Ascending aorta (tissue), 2 donors: ENCODE results near the gene SUPT16H. TPM values are rescaled to one million over a fixed set of nuclear protein-coding genes. Genes with fewer than 3 reads are reported as not detected.

ENCODE experiments used
- DNase-seq, 2 donors: peaks; one replicate each; pipeline ENCODE4 v3.0.0-alpha.2; 2019; ENCODE audit warnings: low spot score in 2 of 2
- H3K27ac ChIP-seq, 2 donors: fragments of 200-600 bp; sonication (generic); one replicate each; pipeline ENCODE4 v1.5.1; 2016 to 2017; ENCODE audit warnings: mild to moderate bottlenecking in 1 of 2
- H3K27me3 ChIP-seq: fragments of 200-600 bp; sonication (generic); one replicate; pipeline ENCODE4 v1.5.1; 2017
- H3K36me3 ChIP-seq, 2 donors: fragments of 200-600 bp; sonication (generic); one replicate each; pipeline ENCODE4 v1.5.1; 2016
- H3K4me1 ChIP-seq, 2 donors: fragments of 200-600 bp; sonication (generic); one replicate each; pipeline ENCODE4 v1.5.1; 2016 to 2017; ENCODE audit warnings: mild to moderate bottlenecking in 1 of 2
- H3K4me3 ChIP-seq, 2 donors: fragments of 200-600 bp; sonication (generic); one replicate each; pipeline ENCODE4 v1.5.1; 2016 to 2017; ENCODE audit warnings: mild to moderate bottlenecking in 1 of 2
- H3K9me3 ChIP-seq, 2 donors: fragments of 200-600 bp; sonication (generic); one replicate each; pipeline ENCODE4 v1.5.1; 2016
- intact Hi-C: fragments of 100-400 bp; cut with DNase I; formaldehyde crosslinking; loops from one replicate; pipeline ENCODE4 v1.15.1; 2023
- total RNA-seq: library from RNA; depleted of rRNA; stranded (reverse); fragments of >200 nt; gene quantifications from one replicate; pipeline ENCODE4 v1.1.0, GENCODE V29; 2016
- TF ChIP-seq, protein P1 (sequence below), 3 experiments: fragments of 200-600 bp in 2 of 3; fragments of 450-650 bp in 1 of 3; sonication (generic) in 2 of 3; IDR thresholded peaks; one replicate each; pipeline ENCODE4 v1.5.1; 2016 to 2019; ENCODE audit warnings: antibody characterized with exemption in 3 of 3, mild to moderate bottlenecking in 1 of 3, moderate library complexity in 1 of 3

The SUPT16H gene
- total RNA-seq, 1 donor from 2014 or later: 13.5 TPM

DNA sequence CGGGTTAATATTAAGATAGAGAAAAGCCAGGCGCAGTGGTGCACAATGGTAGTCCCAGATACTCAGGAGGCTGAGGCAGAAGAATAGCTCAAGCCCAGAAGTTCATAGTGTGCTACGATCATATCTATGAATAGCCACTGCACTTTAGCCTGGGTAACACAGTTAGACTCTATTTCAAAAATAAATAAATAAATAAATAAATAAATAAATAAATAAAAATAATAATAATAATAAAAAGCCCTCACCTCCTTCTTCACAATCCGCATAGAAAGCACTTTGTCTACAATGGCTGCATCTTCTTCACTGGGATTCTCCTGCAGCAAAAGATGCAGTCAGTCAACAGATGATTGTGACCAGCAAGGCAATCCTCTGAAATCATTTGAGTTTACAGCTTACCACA, 31.5 kb upstream of the SUPT16H start:
- intact Hi-C loops: no loop called here
- H3K27me3 ChIP-seq: no peaks in the 10 kb centered on the region
- no peak overlapping the region for H3K27ac ChIP-seq
- peaks cover 69 to 83% of the 10 kb centered on the region in 2 donors for H3K36me3 ChIP-seq
- H3K4me1 ChIP-seq: no peaks in the 10 kb centered on the region
- H3K4me3 ChIP-seq: no peak overlapping the region
- no peak for DNase-seq
- H3K9me3 ChIP-seq: no peaks in the 10 kb centered on the region
- TF ChIP-seq, protein P1, sequence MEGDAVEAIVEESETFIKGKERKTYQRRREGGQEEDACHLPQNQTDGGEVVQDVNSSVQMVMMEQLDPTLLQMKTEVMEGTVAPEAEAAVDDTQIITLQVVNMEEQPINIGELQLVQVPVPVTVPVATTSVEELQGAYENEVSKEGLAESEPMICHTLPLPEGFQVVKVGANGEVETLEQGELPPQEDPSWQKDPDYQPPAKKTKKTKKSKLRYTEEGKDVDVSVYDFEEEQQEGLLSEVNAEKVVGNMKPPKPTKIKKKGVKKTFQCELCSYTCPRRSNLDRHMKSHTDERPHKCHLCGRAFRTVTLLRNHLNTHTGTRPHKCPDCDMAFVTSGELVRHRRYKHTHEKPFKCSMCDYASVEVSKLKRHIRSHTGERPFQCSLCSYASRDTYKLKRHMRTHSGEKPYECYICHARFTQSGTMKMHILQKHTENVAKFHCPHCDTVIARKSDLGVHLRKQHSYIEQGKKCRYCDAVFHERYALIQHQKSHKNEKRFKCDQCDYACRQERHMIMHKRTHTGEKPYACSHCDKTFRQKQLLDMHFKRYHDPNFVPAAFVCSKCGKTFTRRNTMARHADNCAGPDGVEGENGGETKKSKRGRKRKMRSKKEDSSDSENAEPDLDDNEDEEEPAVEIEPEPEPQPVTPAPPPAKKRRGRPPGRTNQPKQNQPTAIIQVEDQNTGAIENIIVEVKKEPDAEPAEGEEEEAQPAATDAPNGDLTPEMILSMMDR (IDR thresholded peaks at IDR 0.05): no peak

DNA sequence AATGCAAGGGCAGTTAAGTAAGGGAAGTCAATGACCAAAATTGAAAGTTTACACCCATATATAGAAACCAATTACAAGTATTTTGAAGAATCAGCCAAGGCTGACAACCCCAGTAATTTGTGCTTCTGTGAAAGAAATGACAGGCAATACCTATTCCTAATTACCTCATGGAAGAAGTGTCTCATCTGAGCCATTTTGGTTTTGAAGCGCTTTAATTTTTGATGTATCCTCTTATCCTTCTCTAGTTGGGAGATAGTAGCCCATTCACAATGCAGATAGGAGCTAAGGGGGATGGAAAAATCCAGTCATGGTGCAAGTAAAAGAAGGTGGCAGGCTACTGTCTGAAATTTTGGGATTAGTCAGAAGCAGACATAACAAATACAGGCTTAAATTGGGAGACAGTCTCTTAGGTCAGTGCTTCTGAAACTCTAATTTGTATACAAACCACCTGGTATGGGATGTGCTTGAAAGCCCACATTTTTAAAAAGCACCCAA, 30.4 kb upstream of the SUPT16H start:
- intact Hi-C loops: no loop called here
- Histone ChIP-seq H3K27me3 (no peaks in the 10 kb centered on the region), H3K27ac (no peak overlapping the region), H3K4me1 (no peaks in the 10 kb centered on the region), H3K36me3 (peaks cover 69 to 83% of the 10 kb centered on the region in 2 donors), H3K9me3 (no peaks in the 10 kb centered on the region), H3K4me3 (no peak overlapping the region)
- TF ChIP-seq, protein P1 (IDR thresholded peaks at IDR 0.05): no peak
- DNase-seq: no peak

DNA sequence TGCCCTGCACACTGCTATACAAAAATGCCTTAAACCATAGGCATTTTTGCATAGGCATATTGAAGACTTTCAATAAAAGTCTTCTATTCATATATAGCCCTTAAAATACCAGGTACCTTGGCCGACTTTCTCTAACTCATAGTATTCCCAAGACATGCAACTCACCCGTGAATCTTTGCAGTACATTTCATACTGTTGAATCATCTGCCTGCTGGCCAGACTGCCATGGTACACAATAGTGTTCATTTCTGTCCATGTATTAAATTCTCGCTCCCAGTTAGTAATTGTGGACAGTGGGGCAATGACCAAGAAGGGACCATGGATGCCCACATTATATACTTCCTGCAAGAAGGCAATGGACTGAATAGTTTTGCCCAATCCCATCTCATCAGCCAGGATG, 24.3 kb upstream of the SUPT16H start:
- TF ChIP-seq, protein P1 (IDR thresholded peaks at IDR 0.05): no peak
- intact Hi-C loops: no loop called here
- Histone ChIP-seq H3K36me3 (peaks cover 91 to 100% of the 10 kb centered on the region in 2 donors), H3K4me3 (no peak overlapping the region), H3K4me1 (no peaks in the 10 kb centered on the region), H3K27ac (no peak overlapping the region), H3K9me3 (no peaks in the 10 kb centered on the region), H3K27me3 (no peaks in the 10 kb centered on the region)
- no peak for DNase-seq

DNA sequence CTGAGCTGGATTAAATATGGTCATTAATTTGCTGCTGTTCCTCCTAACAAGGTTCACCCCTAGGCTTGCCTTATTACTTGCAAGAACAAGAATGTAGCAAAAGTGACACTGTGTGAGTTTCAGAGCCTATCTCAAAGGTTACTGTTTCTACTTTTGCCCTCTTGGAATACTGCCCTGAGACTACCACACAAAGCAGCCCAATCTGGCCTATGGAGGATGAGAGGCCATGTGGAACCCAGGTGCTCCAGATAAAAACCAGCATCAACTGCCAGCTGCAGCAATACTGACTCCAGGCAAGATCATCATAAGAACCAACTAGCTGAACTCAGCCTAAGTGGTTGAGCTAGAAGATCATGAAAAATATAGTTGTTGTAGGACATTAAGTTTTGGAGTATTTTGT, 22.4 kb upstream of the SUPT16H start:
- intact Hi-C loops: no loop called here
- Histone ChIP-seq H3K27me3 (no peaks in the 10 kb centered on the region), H3K36me3 (peaks cover 91 to 100% of the 10 kb centered on the region in 2 donors), H3K4me1 (no peaks in the 10 kb centered on the region), H3K27ac (no peak overlapping the region), H3K4me3 (no peak overlapping the region), H3K9me3 (no peaks in the 10 kb centered on the region)
- DNase-seq: no peak
- TF ChIP-seq, protein P1 (IDR thresholded peaks at IDR 0.05): no peak

DNA sequence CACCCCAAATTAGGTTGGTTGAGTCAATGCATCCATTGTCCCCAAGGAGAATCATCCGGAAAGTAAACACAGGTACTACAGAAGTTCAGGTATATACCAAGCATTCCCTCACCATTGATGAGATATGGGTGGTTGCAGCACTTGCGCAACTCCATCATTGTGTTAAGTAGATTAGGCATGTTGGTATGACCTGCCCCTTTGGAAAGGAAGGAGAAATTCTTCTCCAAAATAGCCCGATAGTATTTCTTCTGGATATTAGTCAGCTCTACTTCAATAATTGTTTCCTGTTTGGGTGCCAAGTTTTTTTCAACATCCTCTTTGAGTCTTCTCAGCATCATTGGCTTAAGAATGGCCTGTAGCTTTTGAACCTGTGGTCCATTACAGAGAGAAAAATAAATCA, 21.3 kb upstream of the SUPT16H start:
- intact Hi-C loops: no loop called here
- no peak overlapping the region for H3K4me3 ChIP-seq
- no peaks in the 10 kb centered on the region for H3K9me3 ChIP-seq
- TF ChIP-seq, protein P1 (IDR thresholded peaks at IDR 0.05): no peak
- no peaks in the 10 kb centered on the region for H3K4me1 ChIP-seq
- H3K27me3 ChIP-seq: no peaks in the 10 kb centered on the region
- H3K36me3 ChIP-seq: peaks cover 98 to 100% of the 10 kb centered on the region in 2 donors
- H3K27ac ChIP-seq: no peak overlapping the region
- no peak for DNase-seq

DNA sequence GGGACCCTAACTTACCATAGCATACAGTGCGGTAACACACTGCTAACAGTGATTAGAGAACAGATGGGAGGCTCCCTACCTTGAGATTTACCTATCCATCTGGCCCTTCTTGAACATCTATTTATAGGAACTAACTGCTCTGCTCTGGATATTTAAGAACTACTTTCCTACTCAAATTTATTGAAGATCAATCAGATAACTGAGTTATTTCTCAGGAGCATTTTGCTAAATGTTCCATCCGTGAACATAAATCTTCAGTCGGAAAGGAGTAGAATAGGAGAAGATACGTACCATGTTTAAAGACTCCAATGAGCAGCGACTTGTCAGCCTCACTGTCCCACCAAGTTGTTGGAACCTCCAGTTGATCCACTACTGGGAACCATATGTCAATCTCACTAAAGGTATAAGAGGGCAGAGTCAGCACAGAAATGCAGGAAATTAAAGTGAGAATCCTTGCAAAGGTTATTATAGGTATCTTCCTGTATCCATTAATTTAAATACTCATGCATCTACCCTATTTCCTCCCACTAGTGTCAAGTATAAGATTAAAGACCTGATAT, 15.6 kb upstream of the SUPT16H start:
- TF ChIP-seq, protein P1 (IDR thresholded peaks at IDR 0.05): no peak
- H3K27ac ChIP-seq: no peak overlapping the region
- intact Hi-C loops: no loop called here
- H3K4me3 ChIP-seq: no peak overlapping the region
- no peaks in the 10 kb centered on the region for H3K4me1 ChIP-seq
- H3K36me3 ChIP-seq: peaks cover 100% of the 10 kb centered on the region in 2 donors
- no peak for DNase-seq
- no peaks in the 10 kb centered on the region for H3K27me3 ChIP-seq
- H3K9me3 ChIP-seq: no peaks in the 10 kb centered on the region
